ENCODE measurements around the gene ADPRH.
"Not testable (repeated sequence)": the region's sequence is repeated elsewhere in the genome, so short reads cannot be mapped to it uniquely, and the experiment has no call there.

ADPRH gene

DNA sequence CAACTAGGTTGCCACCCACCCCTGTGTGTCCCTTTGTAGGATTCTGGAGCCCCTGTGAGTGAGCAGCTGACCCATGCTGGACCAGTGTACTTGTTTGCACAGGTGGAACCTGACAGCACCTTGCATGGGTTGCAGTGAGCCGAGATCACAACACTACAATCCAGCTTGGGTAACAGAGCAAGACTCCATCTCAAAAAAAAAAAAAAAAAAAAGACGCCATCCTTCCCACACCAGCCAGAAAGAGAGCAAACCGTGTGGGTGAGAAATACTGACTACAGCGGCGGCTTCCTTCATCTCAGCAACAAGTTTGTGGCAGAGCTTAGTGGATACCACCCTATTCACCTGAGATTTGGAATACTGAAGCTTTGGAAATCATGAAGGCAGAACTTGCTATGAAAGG lies 19.1 kb upstream of the ADPRH start:
- DNase-seq = no peak

DNA sequence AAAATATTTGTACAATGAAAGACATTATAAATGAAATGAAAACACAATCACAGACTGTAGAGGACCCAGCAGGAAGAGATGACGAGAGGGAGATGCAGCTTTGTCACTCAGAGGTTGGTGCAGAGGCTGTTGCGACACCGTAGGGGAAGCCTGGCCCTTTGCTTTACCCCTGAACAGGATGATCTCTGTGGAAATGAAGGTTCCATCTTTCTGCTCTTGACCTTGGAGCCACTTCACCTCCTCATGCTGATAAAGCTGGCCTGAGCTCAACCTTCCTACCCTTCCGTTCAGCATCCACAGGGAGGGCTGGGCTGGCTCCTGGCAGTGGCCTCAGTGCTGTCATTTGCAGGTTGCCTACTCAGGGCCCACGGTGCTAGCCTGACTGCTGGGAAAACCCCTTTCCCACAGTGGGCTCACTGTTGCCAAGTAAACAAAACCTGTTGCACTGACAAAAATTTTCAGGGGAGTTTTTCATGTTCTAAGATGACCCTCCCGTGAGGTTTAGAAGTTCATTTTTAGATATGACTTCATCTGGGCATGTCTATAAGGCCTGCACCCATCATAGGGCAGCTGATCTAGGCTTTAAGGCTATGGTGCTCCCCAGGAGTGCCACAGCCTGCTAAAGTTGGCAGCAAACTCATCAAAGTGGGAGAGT lies 16.9 kb upstream of the ADPRH start:
- peak; percentile 24 for DNase-seq

- not testable (repeated sequence) for DNase-seq
Measured at GRCh38 chr3:119563334-119563733, 16.0 kb upstream of the ADPRH start.

DNA sequence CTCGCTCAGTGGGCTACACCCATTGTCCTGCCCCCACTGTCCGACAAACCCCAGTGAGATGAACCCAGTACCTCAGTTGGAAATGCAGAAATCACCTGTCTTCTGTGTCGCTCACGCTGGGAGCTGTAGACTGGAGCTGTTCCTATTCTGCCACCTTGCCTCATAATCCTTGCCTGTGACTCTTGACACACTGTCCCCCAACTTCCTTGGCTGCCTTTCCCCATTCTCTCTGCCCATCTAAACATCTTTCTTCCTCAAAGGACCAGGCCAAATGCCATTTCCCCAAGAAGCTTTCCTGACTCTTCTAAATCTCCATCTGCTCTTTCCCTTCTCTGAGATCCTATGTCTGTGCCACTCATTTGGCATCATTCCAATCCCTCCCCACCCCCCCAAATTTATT lies 10.1 kb upstream of the ADPRH start:
- DNase-seq = no peak

- DNase-seq = no peak
Measured at GRCh38 chr3:119570229-119570628, 9.1 kb upstream of the ADPRH start.

- DNase-seq = no peak
Measured at GRCh38 chr3:119571230-119571629, 8.1 kb upstream of the ADPRH start.

DNA sequence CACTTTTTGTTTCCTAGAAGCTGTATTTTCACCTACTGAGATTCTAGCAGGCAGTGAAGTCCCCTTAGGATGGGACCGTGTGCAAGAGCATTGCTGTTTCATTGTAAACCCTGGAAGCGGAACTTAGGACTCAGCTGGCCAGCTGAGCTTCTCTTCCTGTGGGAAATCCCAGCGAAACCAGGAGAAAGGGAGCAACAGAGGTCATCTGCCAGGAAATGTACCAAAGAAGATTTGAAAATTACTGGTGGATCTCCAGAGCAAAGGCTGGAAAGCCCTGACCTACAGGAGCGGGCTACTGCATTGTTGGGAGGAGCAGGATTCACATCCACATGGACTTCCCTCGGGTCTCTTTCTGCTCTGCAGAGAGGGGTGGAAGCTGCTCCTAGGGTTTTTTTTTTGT lies 7.6 kb upstream of the ADPRH start:
- DNase-seq = no peak

- no peak for DNase-seq
Measured at GRCh38 chr3:119575507-119575906, 3.8 kb upstream of the ADPRH start.

GRCh38 chr3:119580067-119580760 lies 922 bp downstream of the ADPRH start:
- DNase-seq = no peak

DNA sequence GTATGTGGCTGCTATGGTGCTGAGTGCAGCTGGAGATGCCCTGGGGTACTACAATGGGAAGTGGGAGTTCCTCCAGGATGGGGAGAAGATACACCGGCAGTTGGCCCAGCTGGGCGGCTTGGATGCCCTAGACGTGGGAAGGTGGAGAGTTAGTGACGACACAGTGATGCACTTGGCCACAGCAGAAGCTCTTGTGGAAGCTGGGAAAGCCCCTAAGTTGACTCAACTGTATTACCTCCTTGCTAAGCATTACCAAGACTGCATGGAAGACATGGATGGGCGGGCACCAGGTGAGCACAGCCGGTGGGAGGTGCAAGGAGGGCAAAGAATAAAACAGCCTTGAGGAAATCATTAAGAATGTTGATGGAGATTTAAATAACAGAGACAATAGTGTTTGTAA lies 2.9 kb downstream of the ADPRH start:
- DNase-seq = no peak

DNA sequence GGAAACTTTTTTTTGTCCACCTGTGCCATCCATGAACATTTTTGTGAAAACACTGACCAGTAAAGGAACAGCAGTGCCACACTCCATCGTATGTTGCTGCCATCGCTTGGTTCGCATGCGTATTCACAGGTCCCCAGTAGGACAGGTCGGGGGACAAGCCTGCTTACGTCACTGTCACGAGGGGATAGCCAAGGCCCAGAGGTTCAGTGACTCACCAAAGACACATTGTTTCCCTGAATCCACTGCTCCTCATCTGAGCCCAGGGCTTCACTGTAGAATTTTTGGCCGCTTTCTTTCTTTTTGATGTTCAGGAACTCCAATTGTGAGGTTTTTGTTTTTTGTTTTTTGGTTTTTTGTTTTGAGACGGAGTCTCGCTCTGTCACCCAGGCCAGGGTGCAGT lies 5.9 kb downstream of the ADPRH start:
- no peak for DNase-seq

DNA sequence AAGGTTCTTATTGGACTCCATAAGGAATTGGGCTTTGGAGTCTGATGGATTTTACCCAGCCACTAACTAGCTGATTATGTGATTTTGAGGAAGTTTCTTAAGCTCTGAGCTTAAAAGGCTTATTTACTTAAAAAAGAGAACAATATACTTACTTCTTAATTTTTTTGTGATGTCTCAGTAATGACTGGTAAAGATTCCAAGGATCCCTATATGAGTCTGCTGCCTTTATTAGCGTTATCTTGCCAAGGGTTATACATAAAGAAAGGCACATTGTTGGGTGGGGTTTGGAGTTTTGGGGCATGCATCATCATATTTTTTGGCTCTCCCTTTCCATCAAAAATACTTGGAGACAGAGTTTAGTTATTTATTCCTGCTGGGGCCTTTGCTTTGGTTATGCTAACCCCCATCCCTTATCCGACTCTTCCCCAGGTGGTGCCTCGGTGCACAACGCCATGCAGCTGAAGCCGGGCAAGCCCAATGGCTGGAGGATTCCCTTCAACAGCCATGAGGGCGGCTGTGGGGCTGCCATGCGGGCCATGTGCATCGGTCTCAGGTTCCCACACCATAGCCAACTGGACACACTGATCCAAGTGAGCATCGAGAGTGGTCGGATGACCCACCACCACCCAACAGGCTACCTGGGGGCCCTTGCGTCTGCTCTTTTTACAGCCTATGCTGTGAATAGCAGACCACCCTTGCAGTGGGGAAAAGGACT lies 6.7 kb downstream of the ADPRH start:
- no peak for DNase-seq

- no peak for DNase-seq
Measured at GRCh38 chr3:119586733-119587172, 7.5 kb downstream of the ADPRH start.

GRCh38 chr3:119588112-119588511 lies 8.8 kb downstream of the ADPRH start:
- no peak for DNase-seq

GRCh38 chr3:119589102-119589773 lies 9.9 kb downstream of the ADPRH start:
- no peak for DNase-seq

GRCh38 chr3:119590706-119591105 lies 11.4 kb downstream of the ADPRH start:
- DNase-seq = no peak

- DNase-seq = no peak
Measured at GRCh38 chr3:119592861-119593260, 13.6 kb downstream of the ADPRH start.

GRCh38 chr3:119594066-119594465 lies 14.8 kb downstream of the ADPRH start:
- no peak for DNase-seq

- DNase-seq = not testable (repeated sequence)
Measured at GRCh38 chr3:119594929-119595328, 15.6 kb downstream of the ADPRH start.

GRCh38 chr3:119595639-119596334 lies 16.5 kb downstream of the ADPRH start:
- no peak for DNase-seq

- DNase-seq = no peak
Measured at GRCh38 chr3:119596398-119596797, 17.1 kb downstream of the ADPRH start.

DNA sequence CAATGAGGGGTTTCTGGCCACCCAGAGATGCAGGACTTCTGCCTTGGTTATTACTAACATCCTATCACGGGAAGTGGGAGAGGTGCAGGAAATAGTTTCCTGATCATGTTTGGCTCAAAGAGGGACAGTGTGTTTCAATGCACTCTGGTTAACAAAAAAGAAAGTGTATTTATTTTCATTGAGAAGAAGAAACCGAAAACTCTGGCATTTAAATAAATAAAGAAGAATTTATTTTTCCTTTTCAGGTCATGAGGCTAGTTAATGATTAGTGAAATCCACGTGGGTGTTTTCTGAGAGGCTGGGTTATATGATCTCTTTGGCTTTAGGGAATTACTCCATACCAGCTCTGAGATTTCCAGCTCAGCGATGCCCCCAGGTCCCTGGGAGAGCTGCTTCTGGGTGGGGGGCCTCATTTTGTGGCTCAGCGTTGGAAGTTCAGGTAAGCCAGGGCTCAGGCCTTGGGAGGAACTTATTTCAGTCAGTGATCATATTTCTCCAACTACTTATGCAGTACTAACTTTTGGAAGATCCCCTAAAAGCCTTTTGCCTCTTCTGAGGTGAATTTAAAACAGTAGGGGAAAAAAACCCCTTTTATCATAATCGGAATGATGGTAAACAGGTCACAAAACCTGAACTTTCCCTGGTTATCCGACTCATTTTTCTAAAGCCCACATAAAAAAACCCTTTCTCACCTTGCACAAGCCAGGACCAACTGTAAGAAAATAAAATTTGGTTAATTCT lies 18.4 kb downstream of the ADPRH start, which contains the start of gene PLA1A:
PLA1A (plus strand) TSS at position 338 of the 741 bp plus-strand sequence; CDS start at position 367, 29 bp downstream.
- DNase-seq = no peak
